ENCODE results near the gene NPC2.
"Not testable (repeated sequence)": the region's sequence is repeated elsewhere in the genome, so short reads cannot be mapped to it uniquely, and the experiment has no call there.

NPC2 gene

DNA sequence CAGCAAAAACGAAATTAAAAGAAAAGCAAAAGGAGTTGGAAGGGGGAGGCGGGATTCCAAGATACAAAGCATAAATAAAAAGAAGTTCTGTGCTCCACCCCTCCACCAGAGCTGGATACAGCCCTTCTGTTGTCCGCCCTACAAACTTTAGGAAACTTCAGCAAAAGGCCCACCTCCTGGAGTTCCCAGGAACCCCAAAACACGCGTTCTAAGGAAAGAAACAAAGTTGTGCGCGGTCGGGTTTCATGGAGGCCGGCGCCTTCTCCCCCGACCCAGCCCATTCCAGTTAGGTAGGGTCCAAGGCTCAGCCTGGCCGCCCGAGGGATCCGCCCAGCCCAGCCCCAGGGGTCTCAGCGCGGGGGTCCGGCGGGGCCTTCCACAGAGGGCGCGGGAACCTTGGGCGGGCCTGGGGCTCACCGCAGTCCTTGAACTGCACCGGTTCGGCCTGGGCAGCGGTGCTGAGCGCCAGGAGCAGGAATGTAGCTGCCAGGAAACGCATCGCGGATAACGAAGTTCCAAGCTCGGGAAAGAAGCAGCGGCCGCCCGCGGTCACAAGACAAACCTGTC lies at the start of gene NPC2:
Gene NPC2 (minus strand): TSS at position 530 of the 567 bp plus-strand sequence. CDS start 31 bp downstream, at position 499.
- no peak for DNase-seq (ENCODE audit: low read depth in 2 of 2)

DNA sequence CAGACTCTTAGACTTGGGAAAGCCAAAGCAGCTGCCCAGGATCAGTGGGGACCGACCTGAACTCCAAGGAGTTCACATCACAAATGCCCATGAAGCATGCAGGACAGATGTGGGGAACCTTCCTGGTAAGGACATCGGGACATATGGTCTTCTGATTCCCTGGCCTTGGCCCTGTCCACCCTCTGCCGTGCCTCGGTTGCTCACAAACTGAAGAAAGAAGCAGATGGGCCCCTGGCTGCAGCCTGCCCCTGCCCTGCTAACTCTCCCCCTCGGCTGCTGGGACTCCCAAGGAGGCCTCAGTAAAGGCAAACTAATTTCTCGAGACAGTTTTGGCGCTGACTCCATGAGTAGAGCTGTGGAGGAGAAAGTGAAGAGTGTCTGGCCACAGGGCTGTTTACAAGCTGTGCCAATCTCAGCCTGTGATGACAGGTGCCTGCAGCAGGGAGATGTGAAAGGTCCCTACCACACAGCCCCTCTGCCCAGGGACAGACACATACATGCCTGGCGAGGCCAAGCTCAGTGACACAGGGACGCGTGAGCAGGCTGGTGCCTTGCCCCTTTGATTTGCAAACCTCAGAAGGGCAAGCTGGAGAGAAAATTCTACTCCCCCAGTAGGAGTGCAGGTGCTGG lies 49.1 kb upstream of the NPC2 start:
- no peak for DNase-seq (ENCODE audit: low read depth in 2 of 2)

DNA sequence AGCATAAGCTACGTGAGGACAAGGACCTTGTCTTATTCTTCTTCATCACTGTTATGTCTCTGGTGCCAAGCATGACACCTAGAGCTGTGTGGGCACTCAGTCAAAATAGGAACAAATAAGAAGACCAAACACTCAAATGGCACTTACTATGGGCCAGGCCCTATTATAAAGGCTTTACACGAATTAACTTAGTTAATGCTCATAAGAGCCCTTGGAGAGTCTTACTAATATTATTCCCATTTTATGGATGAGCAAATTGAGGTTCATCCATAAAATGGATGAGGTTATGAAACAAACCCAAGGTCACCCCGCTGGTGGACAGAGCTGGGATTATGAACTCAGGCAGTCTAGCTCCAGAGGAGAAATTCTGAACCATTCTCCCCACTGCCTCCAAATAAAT lies 48.1 kb upstream of the NPC2 start:
- no peak for DNase-seq (ENCODE audit: low read depth in 2 of 2)

DNA sequence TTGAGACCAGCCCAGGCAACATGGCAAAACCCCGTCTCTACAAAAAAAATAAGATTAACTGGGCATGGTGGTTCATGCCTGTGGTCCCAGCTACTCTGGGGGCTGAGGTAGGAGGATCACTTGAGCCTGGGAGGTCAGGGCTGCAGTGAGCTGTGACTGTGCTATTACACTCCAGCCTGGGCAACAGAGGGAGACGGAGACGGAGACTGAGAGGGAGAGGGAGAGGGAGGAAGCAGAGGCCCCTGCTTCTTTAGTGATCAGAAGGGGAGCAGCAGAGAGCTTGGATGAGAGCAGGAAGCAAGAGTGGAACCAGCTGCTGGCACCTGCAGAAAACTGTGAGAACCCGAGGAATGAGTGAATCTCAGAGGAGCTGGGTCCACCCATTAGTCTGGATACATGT lies 46.4 kb upstream of the NPC2 start:
- no peak for DNase-seq (ENCODE audit: low read depth in 2 of 2)

DNA sequence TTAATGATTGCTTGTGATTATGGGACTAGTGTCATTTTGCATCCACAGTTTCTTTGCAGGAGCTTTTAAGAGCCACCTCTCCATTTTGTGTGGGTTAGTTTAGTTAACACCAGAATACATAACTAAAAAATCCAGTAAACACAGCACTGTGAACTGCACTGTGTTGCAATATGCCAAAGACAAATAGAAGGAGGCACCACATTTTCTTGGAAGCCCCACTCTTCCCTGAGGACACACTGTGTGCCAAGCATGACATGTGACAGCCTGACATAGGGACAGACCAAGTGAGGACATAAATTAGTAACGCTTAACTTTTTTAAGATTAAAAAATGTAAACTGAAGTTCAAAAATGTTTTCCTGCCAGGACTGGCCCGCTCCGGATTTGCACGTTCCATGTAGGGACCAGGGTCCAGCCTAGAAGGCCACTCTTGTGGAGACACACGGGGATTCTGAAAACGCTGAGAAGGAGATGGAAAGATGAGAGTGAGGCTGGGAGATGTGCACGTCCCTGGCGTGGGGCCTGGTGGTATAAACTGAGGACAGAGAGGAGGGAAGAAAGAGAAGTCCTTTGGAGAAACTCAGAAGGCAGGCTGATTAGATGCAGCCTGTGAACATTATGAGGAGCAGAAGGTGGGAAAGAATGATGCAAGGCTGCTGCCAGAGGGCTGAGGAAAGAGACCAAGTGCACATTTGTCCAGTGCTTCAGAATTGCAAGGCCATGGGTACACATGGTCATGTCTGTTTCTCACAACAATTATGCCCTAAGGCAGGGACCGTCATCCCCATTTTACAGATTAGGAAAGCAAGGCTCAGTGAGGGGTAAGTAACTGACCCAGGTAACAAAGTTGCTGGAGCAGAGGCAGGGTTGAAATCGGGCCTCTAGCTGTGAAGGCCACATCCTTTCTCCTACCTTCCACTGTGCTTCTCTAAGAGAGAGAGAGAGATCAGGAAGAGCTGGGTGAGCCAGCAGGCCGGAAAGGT lies 45.6 kb upstream of the NPC2 start:
- DNase-seq (ENCODE audit: low read depth in 2 of 2), result no peak

DNA sequence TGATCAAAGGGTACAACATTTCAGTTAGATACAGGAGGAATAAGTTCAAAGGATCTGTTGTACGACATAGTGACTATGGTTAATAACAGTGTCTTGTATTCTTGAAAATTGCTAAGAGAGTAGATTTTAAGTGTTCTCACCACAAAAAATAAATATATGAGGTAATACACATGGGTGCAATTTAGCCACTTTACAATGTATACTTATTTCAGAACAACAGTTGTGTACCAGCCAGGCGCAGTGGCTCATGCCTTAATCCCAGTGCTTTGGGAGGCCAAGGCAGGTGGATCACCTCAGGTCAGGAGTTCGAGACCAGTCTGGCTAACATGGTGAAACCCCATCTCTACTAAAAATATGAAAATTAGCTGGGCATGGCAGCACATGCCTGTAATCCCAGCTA lies 43.2 kb upstream of the NPC2 start:
- DNase-seq (ENCODE audit: low read depth in 2 of 2), result not testable (repeated sequence)

DNA sequence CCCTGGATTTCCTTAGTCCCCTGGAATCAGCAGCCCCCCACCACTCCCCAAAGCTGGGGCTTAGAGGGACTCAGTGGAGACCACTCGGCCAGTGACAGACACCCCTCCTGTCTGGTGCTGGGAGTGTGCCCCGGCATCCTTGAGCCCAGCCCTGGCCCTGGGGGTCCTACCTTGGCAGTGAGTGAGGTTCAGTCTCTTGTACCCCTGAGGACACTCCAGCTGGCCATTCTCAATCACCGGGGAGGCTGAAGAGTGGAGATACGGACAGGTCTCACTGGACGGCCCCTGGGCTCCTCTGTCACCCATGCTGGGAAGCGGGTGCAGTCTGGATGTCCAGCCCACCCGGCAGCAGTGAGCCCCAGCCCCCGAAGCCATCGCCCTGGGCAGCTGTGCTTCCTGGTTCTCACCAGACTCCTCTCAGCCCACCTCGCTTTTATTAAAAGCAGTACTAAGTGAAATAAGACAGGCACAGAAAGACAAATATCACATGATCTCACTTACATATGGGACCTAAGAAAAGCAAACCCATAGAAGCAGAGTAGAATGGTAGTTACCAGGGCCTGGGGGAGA lies 42.7 kb upstream of the NPC2 start:
- DNase-seq (ENCODE audit: low read depth in 2 of 2), result no peak

DNA sequence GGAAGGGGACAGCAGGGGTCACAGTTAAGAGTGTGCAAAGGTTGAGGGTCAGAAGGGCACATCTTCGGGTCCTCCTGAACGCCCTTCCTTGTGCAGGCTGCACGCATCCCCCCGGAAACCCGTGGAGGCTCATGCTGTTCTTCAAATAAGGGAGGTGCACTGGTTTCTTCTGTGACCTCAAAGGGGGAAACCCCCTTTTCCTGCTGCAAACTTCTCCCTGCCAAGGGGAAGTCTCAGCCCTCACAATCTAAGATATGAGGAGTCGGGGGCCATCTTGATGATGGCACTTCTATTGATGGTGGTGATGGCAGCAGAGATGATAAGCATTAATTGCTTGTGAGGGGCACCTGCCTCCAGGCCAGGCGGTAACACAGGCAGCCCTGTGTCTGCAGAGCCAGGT lies 40.5 kb upstream of the NPC2 start:
- DNase-seq (ENCODE audit: low read depth in 2 of 2), result no peak

DNA sequence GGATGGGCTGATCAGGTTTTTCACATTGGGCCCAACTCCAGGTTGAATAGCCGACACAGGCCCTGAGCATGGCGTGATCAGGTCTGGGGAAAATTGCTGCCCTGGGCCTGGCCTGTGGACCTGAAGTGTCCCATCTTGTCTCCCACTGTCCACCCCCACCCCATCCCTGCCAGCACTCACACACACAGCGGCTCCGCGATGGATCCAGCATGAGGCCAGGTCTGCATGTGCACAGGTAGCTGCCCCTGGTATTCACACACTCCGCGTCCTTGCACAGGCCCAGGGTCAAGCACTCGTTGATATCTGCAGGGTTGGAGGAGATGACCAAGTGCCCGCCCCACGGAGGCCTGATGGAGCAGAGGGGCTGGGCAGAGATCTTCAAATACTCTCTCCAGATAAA lies 39.1 kb upstream of the NPC2 start:
- DNase-seq (ENCODE audit: low read depth in 2 of 2), result no peak

DNA sequence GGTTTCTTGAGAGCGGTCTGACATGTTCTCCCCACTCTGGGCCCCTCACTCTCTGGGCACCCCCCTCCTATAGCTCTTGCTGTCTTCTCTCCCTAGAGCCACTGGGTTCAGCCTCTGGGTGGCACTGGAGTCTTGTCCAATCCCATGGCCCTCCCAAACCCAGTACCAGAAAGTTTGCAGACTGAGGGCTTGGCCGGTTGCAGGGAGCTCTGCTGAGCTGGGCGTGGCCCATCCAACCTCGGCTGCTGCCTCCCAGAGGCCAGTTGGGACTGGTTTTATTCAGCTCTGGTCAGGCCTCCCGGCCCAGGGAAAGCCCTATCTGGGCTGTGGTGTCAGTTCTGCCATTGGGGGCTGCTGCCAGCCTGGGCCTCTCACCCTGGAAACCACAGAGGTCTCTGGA lies 38.4 kb upstream of the NPC2 start:
- no peak for DNase-seq (ENCODE audit: low read depth in 2 of 2)

DNA sequence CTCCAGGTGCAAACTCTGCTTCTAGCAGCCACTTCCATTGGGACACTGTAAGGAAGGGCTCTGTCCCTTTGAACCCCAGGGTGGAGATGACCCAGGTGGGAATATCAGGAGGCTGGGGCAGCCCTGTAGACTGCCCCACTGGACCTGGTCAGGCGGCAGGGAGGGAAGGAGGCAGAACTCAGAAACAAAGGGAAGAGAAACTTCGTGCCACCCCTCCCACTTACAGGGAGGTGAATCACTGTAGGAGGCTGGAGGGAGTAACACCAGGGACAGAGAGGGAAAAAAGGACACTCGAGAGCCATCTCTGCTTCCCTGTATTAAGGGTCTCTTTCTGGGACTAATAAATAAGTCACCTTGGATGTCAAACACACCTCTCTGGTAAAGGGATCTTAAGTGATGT lies 37.9 kb upstream of the NPC2 start:
- no peak for DNase-seq (ENCODE audit: low read depth in 2 of 2)

DNA sequence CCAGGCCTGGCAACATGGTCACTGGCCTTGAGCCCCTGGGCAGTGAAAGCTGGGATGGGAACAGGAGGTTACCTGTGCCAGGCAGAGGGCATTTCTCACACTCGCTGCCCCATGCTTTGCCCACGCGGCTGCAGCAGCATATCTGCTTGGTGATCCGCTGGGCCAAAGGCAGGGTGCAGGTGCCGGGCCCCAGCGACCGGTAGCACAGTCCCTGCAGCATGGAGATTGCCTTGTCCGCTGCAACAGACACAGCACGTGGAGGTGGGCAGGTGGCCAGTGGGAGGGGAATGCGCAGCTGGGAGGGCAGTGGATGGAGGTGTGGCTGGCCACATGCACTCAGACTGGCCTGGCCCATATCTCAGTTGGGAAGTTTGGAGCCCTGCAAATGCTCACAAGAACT lies 35.8 kb upstream of the NPC2 start:
- DNase-seq (ENCODE audit: low read depth in 2 of 2), result no peak

DNA sequence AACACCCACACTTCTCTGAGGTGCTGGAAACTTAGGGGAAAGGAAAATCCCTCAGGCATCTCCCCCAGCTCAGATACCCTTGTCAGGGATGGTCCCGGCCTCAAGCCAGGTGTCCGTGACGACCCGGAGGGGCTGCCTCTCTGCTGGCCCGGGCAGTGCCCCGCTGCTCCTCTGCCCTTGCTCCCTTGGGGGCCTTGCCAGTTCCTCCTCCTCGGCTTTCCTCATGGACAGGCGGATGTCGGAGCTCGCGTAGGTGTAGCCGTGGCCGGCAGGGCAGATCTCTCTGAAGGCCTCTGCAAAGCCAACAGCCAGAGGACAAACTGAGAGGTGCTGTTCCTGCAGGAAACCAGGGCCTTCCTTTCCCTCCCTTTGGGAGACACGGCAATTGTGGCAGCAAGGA lies 35.3 kb upstream of the NPC2 start:
- no peak for DNase-seq (ENCODE audit: low read depth in 2 of 2)

DNA sequence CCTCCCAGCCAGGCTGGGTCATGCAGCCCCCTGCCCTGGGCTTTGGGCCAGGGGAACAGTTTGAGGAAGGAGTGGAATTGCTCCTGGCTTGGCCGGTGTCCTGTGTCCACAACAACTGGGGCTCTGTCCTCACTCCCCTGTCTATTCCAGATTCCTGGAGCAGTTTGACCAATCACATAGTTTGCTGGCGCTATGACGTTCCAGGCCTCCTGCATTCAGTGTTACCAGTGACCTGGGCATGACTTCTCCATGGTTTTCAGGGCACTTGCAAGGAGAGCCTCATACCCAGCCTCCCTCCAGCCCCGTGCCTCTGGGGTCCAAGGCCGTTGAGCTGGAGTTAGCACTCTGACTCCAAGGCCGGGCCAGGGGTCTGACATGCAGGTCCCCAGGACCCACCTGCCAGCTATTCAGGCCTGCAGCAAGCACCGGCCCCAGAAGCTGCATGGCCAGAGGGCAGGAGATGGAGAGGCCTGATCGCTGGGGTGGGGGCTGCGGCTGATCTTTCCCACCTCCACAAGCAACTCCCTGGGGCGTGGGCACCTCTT lies 34.7 kb upstream of the NPC2 start:
- no peak for DNase-seq (ENCODE audit: low read depth in 2 of 2)

DNA sequence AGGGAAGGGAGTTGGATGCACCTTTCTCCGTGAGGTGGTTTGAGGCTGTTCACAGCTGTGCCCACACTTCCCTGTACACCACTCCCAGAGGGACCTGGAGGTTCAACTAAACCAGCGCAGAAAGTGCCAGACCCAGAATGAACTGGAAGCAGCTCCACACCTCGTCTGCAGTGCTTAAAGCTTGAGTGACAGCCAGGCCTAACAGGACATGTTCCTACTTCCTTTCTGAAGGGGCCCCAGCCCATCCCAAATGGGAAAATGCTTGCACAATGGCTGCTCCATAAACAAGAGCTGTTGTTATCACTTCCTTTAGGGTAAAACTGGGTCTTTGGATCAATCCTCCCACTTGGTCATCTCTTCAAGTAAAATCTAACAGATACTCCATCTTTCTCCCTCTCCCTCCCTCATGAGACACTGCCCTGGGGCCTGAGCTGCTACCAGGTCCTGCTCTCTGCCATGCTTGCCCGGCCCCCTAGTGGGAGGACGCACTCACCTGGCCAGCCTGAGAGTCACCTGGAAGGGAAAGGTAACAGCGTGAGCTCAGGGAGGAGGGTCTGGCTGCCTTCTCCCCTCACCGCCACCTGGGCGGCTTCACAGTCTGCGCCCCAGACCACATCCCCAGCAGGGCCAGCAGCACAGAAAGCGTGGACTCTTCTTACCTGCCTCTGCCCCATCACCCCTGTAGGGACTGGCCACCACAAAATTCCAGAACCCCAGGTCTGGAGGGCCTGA lies 33.9 kb upstream of the NPC2 start:
- DNase-seq (ENCODE audit: low read depth in 2 of 2), result no peak

DNA sequence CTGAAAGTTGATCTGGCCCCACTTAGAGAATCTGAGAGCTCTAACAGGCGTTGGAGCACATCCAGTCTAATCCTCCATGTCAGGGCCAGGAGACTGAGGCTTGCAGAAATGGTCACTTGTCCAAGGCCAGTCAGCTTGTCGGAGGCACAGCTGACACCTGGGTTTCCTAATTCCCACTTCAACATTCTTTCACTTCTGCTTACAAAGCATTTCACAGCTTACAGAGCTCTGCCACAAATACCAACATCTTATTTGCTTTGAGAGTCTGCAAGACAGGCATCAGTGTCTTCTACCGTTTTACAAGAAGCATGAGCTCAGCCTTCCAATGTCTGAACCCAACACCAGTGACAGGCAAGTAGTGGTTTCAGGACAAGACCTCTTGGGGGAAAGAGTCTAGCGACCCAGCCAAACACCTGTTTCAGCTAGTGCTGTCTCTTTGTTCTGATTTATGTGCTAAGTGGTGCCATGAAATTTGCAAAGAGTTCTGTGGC lies 32.3 kb upstream of the NPC2 start:
- no peak for DNase-seq (ENCODE audit: low read depth in 2 of 2)

DNA sequence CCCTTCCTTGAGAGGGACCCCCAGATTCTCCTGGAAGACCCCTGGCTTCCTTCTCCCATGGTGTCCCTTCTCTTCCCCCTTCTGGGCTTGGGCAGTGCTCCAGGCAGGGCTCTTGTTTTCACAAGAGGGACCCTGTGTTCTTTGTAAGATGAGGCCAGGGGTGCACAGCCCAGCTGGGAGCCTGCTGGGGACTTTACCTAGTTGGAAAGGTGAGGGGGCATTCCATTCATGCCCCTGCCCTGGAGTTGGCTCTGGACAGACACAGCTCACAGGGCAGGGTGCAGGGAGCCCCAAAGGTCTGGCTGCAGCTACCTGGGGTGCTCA lies 31.7 kb upstream of the NPC2 start:
- no peak for DNase-seq (ENCODE audit: low read depth in 2 of 2)

DNA sequence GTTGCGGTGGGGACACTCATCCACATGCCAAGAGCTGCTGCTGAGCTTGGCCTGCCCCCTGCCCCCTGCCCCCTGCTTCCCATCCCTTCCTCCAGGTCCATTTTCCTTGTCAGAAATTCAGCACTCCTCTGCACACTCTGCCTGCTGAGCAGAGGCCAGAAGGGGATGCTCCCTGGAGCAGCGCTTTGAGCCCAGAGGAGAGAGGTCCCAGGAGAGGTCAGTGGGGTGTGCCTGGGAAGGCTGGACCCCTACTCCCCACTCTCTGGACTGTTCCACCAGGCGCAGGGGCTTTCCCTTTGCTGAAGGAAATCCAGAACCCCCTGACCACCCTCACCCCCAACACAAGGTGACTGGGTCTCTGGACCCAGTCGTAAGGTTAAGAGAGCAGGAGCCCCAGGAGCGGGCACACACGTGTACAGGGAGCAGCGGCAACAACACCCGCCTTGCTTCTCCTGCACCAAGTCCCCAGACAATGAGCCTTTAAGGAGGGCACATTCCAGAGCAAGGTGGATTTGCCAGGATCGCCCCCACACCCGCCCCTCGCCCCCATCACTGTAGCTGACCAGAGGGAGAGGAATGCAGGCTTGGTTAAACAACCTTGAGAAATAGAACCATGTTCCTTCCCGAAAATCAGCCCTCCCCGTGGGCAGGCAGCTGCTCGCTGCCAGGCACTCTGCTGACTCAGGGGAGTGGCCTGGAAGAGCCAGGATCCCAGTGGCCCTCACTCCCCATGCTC lies 31.1 kb upstream of the NPC2 start:
- no peak for DNase-seq (ENCODE audit: low read depth in 2 of 2)

DNA sequence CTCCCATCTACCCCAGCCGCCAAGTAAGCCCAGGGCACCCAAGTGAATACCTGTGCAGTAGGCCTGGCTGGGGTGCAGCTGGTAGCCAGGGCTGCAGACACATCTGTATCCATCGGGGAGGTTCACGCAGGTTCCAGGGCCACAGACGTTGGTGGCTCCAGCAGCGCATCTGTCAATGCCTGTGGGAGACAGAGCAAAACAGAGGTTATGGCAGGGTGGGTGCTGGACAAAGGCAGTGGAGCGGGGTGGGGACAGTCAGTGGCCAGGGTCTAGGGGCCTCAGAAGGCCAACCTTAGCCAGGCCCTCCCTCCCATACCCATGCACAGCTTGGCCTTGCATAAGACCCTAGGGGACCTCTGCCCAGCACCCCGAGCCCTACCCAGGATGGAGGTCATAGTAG lies 29.6 kb upstream of the NPC2 start:
- no peak for DNase-seq (ENCODE audit: low read depth in 2 of 2)

DNA sequence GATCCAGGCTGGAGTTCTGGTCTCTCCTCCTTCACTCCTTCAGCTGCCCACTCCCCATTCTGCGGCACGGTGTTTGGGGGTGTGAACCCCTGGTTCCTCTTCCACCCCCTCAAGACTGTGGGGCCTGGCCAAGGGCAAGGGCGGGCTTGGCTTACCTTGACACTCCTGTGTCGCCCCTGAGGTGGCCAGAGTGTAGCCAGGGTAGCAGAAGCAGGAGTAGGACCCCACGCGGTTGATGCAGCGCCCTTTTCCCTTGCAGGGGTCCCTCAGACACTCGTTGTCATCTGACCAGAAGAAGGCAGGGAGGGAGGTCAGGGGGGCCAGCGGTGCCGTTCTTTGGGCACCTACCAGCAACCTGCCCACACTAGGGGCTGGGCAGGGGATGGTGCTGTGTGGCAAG lies 28.7 kb upstream of the NPC2 start:
- DNase-seq (ENCODE audit: low read depth in 2 of 2), result no peak

Data from stimulated activated CD4-positive, alpha-beta T cell treated with anti-CD3 and anti-CD28 coated beads, Interleukin-12 subunit alpha, Interleukin-12 subunit beta, amount 100 ng/mL, for 24 hours (primary cell).